IMR-90 (cell line): ENCODE data around the gene MTTP. TPM values are rescaled to one million over a fixed set of nuclear protein-coding genes. Genes with fewer than 3 reads are reported as not detected.

Experiments used
- ATAC-seq: fragments of 200-7000 bp; cut with Tn5 transposase; 2 replicates; pipeline ENCODE4 v1.9.1; 2020; ENCODE audit warnings: low read depth, mild to moderate bottlenecking, moderate library complexity
- BruUV-seq: library from RNA; stranded (reverse); fragments of 400-500 nt; replicated peaks from 2 replicates; lab custom pipeline; 2021; lab: Mats Ljungman, UMichigan
- CTCF ChIA-PET: fragments of 300-600 bp; formaldehyde crosslinking; extraction: SDS; loops from one replicate; lab custom pipeline; 2021; ENCODE audit warnings: antibody characterized with exemption; lab: Yijun Ruan, JAX
- POLR2A ChIA-PET: fragments of 300-600 bp; sonication (Branson Sonifier 250); formaldehyde crosslinking; loops from one replicate; lab custom pipeline; 2022; ENCODE audit warnings: antibody characterized with exemption; ENCODE audit not compliant: unreplicated experiment; lab: Charles Lee
- DNase-seq: peaks from one replicate; pipeline ENCODE4 v3.0.0; 2013
- H2AFZ ChIP-seq: replicated peaks from 2 replicates; pipeline ENCODE3; 2013; ENCODE audit warnings: low read length, mild to moderate bottlenecking; ENCODE audit not compliant: poor library complexity
- H2AK5ac ChIP-seq: 2 replicates; pipeline ENCODE4 v1.6.1; 2013; ENCODE audit warnings: low read depth, low read length, inconsistent platforms
- H2AK9ac ChIP-seq: replicated peaks from 2 replicates; pipeline ENCODE3; 2013; ENCODE audit warnings: mild to moderate bottlenecking, low read depth, low read length, moderate library complexity; ENCODE audit not compliant: poor library complexity
- H2BK120ac ChIP-seq: 2 replicates; pipeline ENCODE4 v1.6.1; 2013; ENCODE audit warnings: low read depth, low read length, inconsistent platforms
- H2BK15ac ChIP-seq: 3 replicates; pipeline ENCODE4 v1.6.1; 2013; ENCODE audit warnings: low read depth, low read length, inconsistent platforms
- H2BK20ac ChIP-seq: 2 replicates; pipeline ENCODE4 v1.6.1; 2013; ENCODE audit warnings: low read depth, mild to moderate bottlenecking, inconsistent platforms, low read length, moderate library complexity
- H2BK5ac ChIP-seq: 2 replicates; pipeline ENCODE4 v1.6.1; 2013; ENCODE audit warnings: mild to moderate bottlenecking, low read depth, low read length, inconsistent platforms; ENCODE audit not compliant: poor library complexity, severe bottlenecking
- H3K14ac ChIP-seq: replicated peaks from 2 replicates; pipeline ENCODE4 v1.6.1; 2013; ENCODE audit warnings: low read depth, low read length, inconsistent platforms
- H3K18ac ChIP-seq: 2 replicates; pipeline ENCODE4 v1.6.1; 2013; ENCODE audit warnings: low read depth, low read length, control low read depth
- H3K23ac ChIP-seq: 2 replicates; pipeline ENCODE4 v1.6.1; 2013; ENCODE audit warnings: low read depth, low read length, inconsistent platforms
- H3K27ac ChIP-seq: 2 replicates; pipeline ENCODE4 v1.5.1; 2013; ENCODE audit warnings: mild to moderate bottlenecking, control low read depth, low read length; ENCODE audit not compliant: insufficient read depth
- H3K27me3 ChIP-seq: 2 replicates; pipeline ENCODE4 v1.6.1; 2013; ENCODE audit warnings: low read length; ENCODE audit not compliant: control insufficient read depth, insufficient read depth
- H3K36me3 ChIP-seq: 2 replicates; pipeline ENCODE4 v1.6.1; 2013; ENCODE audit warnings: low read length, mixed read lengths; ENCODE audit not compliant: control insufficient read depth, insufficient read depth
- H3K4ac ChIP-seq: 2 replicates; pipeline ENCODE4 v1.6.1; 2013; ENCODE audit warnings: low read depth, low read length, inconsistent platforms
- H3K4me1 ChIP-seq: 2 replicates; pipeline ENCODE4 v1.6.1; 2013; ENCODE audit warnings: low read length, mixed read lengths; ENCODE audit not compliant: control insufficient read depth, insufficient read depth
- H3K4me2 ChIP-seq: 2 replicates; pipeline ENCODE4 v1.6.1; 2013; ENCODE audit warnings: low read depth, mild to moderate bottlenecking, control low read depth, low read length, moderate library complexity
- H3K4me3 ChIP-seq: 2 replicates; pipeline ENCODE4 v1.5.1; 2013; ENCODE audit warnings: low read depth, mild to moderate bottlenecking, control low read depth, low read length, moderate library complexity; ENCODE audit not compliant: insufficient read depth
- H3K56ac ChIP-seq: 2 replicates; pipeline ENCODE4 v1.6.1; 2013; ENCODE audit warnings: low read length, inconsistent platforms; ENCODE audit not compliant: insufficient read depth; ENCODE audit errors: extremely low read depth
- H3K79me1 ChIP-seq, 2 experiments: 2 replicates each; pipeline ENCODE4 v1.6.1; 2013; ENCODE audit warnings: low read length in 2 of 2, inconsistent platforms in 1 of 2, low read depth in 1 of 2
- H3K9ac ChIP-seq: 2 replicates; pipeline ENCODE4 v1.6.1; 2013; ENCODE audit warnings: low read depth, low read length, control low read depth
- H3K9me1 ChIP-seq: 2 replicates; pipeline ENCODE4 v1.6.1; 2013; ENCODE audit warnings: low read length, inconsistent platforms; ENCODE audit not compliant: insufficient read depth
- H3K9me3 ChIP-seq: 2 replicates; pipeline ENCODE4 v1.6.1; 2013; ENCODE audit warnings: low read length; ENCODE audit not compliant: control insufficient read depth, insufficient read depth
- H4K20me1 ChIP-seq: 2 replicates; pipeline ENCODE4 v1.6.1; 2013; ENCODE audit warnings: low read length, inconsistent platforms; ENCODE audit not compliant: insufficient read depth
- H4K5ac ChIP-seq: 2 replicates; pipeline ENCODE4 v1.6.1; 2013; ENCODE audit warnings: mild to moderate bottlenecking, low read depth, low read length, control low read depth
- H4K8ac ChIP-seq, 2 experiments: 2 replicates each; pipeline ENCODE4 v1.6.1; 2013; ENCODE audit warnings: low read depth in 2 of 2, low read length in 2 of 2, control low read depth in 1 of 2, inconsistent platforms in 1 of 2
- H4K91ac ChIP-seq: 2 replicates; pipeline ENCODE4 v1.6.1; 2013; ENCODE audit warnings: low read depth, low read length, inconsistent platforms; ENCODE audit not compliant: insufficient read depth
- BHLHE40 ChIP-seq: fragments of 150-350 bp; IDR thresholded peaks from 2 replicates; pipeline ENCODE4 v1.6.1; 2016; ENCODE audit warnings: mild to moderate bottlenecking, low read depth, low read length
- CEBPB ChIP-seq: IDR thresholded peaks from 2 replicates; pipeline ENCODE4 v1.6.1; 2012; ENCODE audit warnings: low read depth, low read length, improper control_type of control experiment
- CHD1 ChIP-seq: IDR thresholded peaks from 2 replicates; pipeline ENCODE4 v1.6.1; 2012; ENCODE audit warnings: low read depth, low read length, improper control_type of control experiment
- CTCF ChIP-seq: conservative IDR thresholded peaks from 2 replicates; pipeline ENCODE4 v1.5.1; 2012; ENCODE audit warnings: mild to moderate bottlenecking, low read depth, low read length, improper control_type of control experiment
- ELK1 ChIP-seq: fragments of 150-350 bp; IDR thresholded peaks from 2 replicates; pipeline ENCODE4 v1.6.1; 2016; ENCODE audit warnings: low read depth, mild to moderate bottlenecking, low read length, moderate library complexity, borderline replicate concordance
- FOS ChIP-seq: fragments of 150-350 bp; IDR thresholded peaks from 2 replicates; pipeline ENCODE4 v1.6.1; 2016; ENCODE audit warnings: low read depth, low read length
- MAZ ChIP-seq: IDR thresholded peaks from 2 replicates; pipeline ENCODE4 v1.6.1; 2012; ENCODE audit warnings: low read depth, mild to moderate bottlenecking, low read length, improper control_type of control experiment, moderate library complexity, borderline replicate concordance
- MXI1 ChIP-seq: IDR thresholded peaks from 2 replicates; pipeline ENCODE4 v1.6.1; 2012; ENCODE audit warnings: low read depth, mild to moderate bottlenecking, low read length, moderate library complexity, borderline replicate concordance
- NFE2L2 ChIP-seq: fragments of 150-350 bp; IDR thresholded peaks from 2 replicates; pipeline ENCODE4 v1.6.1; 2016; ENCODE audit warnings: low read depth, mild to moderate bottlenecking, low read length
- POLR2A ChIP-seq: IDR thresholded peaks from 2 replicates; pipeline ENCODE4 v1.6.1; 2012; ENCODE audit warnings: mild to moderate bottlenecking, low read depth, low read length
- RAD21 ChIP-seq: IDR thresholded peaks from 2 replicates; pipeline ENCODE4 v1.6.1; 2012; ENCODE audit warnings: low read length, improper control_type of control experiment
- RCOR1 ChIP-seq: IDR thresholded peaks from 2 replicates; pipeline ENCODE4 v1.6.1; 2012; ENCODE audit warnings: mild to moderate bottlenecking, low read length, improper control_type of control experiment; ENCODE audit not compliant: insufficient replicate concordance
- RFX5 ChIP-seq: IDR thresholded peaks from 2 replicates; pipeline ENCODE4 v1.8.0; 2012; ENCODE audit warnings: low read depth, mild to moderate bottlenecking, low read length, moderate library complexity
- SMC3 ChIP-seq: fragments of 150-350 bp; IDR thresholded peaks from 2 replicates; pipeline ENCODE4 v1.6.1; 2016; ENCODE audit warnings: low read depth, mild to moderate bottlenecking, antibody characterized with exemption, low read length, moderate library complexity
- USF2 ChIP-seq: fragments of 150-350 bp; IDR thresholded peaks from 2 replicates; pipeline ENCODE4 v1.6.1; 2017; ENCODE audit warnings: mild to moderate bottlenecking, antibody characterized with exemption, low read length, low read depth
- WGBS, 2 experiments: methylation state at CpG; one replicate each; pipeline versions ENCODE4 v1.1.5 to v1.1.7; 2013; ENCODE audit warnings: missing lambda C conversion rate in 2 of 2; ENCODE audit not compliant: insufficient read length in 1 of 2; ENCODE audit errors: extremely low coverage in 2 of 2; 5-methylcytosine and 5-hydroxymethylcytosine counted together
- dilution Hi-C: fragments of 300-500 bp; cut with HindIII; formaldehyde crosslinking; loops from one replicate; pipeline ENCODE4 v1.14.3; 2018; ENCODE audit warnings: low sequenced_read_pairs; ENCODE audit not compliant: unreplicated experiment
- in situ Hi-C: fragments of 300-500 bp; cut with MboI; formaldehyde crosslinking; loops from 3 replicates; pipeline ENCODE4 v1.14.3; 2019; ENCODE audit warnings: low sequenced_read_pairs, inconsistent platforms, mixed read lengths
- intact Hi-C: fragments of 100-400 bp; cut with micrococcal nuclease; formaldehyde crosslinking; loops from 2 replicates; pipeline ENCODE4 v1.10.0; 2022
- polyA plus RNA-seq, 3 experiments: library from polyadenylated mRNA; depleted of rRNA; stranded (reverse); fragments of >200 nt; gene quantifications; 2 replicates each; pipeline ENCODE4 v1.2.3, GENCODE V29; 2012; ENCODE audit warnings: low replicate concordance in 1 of 3
- total RNA-seq: library from RNA; depleted of rRNA; stranded (reverse); fragments of >200 nt; gene quantifications from 2 replicates; pipeline ENCODE4 v1.2.3, GENCODE V29; 2012

Gene MTTP
- total and polyA plus RNA-seq, 2 of the 4 experiments (the other 2 are of a cell fraction), result under 0.01 to 0.03 TPM

- H3K4me1 ChIP-seq, result no peaks in the 10 kb centered on the region
- H3K27me3 ChIP-seq, result peaks cover 1% of the 10 kb centered on the region
- H2BK5ac ChIP-seq, result no peak overlapping the region
- no peak overlapping the region for H3K23ac ChIP-seq
- no peak overlapping the region for H3K9ac ChIP-seq
- H3K4ac ChIP-seq, result no peak overlapping the region
- H2AFZ ChIP-seq, result no peak overlapping the region
- H3K9me1 ChIP-seq, result no peaks in the 10 kb centered on the region
- H4K20me1 ChIP-seq, result no peaks in the 10 kb centered on the region
- no peak overlapping the region for H2BK15ac ChIP-seq
- H3K36me3 ChIP-seq, result no peaks in the 10 kb centered on the region
- H3K79me1 ChIP-seq, result no peaks in the 10 kb centered on the region
- no peak for ATAC-seq
- no peak overlapping the region for H3K18ac ChIP-seq
- dilution Hi-C loops (no loop called here), intact Hi-C loops (no loop called here), in situ Hi-C loops (no loop called here)
- no peak overlapping the region for H2BK120ac ChIP-seq
- no peak overlapping the region for H3K14ac ChIP-seq
- H4K8ac ChIP-seq, result no peak overlapping the region
- H2AK9ac ChIP-seq, result no peak overlapping the region
- no peak overlapping the region for H4K5ac ChIP-seq
- no peak overlapping the region for H3K27ac ChIP-seq
- DNase-seq, result no peak
- H3K4me3 ChIP-seq, result no peak overlapping the region
- H3K9me3 ChIP-seq, result no peaks in the 10 kb centered on the region
- H4K91ac ChIP-seq, result no peak overlapping the region
- H2AK5ac ChIP-seq, result no peak overlapping the region
- H2BK20ac ChIP-seq, result no peak overlapping the region
- TF ChIP-seq SMC3 (no peak), NFE2L2 (no peak), RCOR1 (no peak), RFX5 (no peak), MXI1 (no peak), RAD21 (no peak), POLR2A (no peak), ELK1 (no peak), CHD1 (no peak), FOS (no peak), USF2 (no peak), CEBPB (no peak), BHLHE40 (no peak), CTCF (no peak), MAZ (no peak)
- H3K56ac ChIP-seq, result no peak overlapping the region
- POLR2A ChIA-PET, result no interaction called here
- no peak overlapping the region for H3K4me2 ChIP-seq
- no CpG with 5 or more reads among the region's 3 CpGs for WGBS, 2 experiments
- CTCF ChIA-PET, result interaction anchor here (1.2 kb wide), 1 partner anchor 11 kb away, joined by 5 read pairs; no protein-coding TSS in a partner anchor
- BruUV-seq, result no TSS peak
Measured at GRCh38 chr4:99612281-99612680, 37.7 kb downstream of the MTTP start.
